ENCODE measurements around the gene MARCHF9.

GRCh38 chr12:57741844-57742738 lies 12.8 kb upstream of the MARCHF9 start:
- TF ChIP-seq CTCF (IDR thresholded peaks at IDR 0.05 in 2 of 3, conservative IDR thresholded peaks at IDR 0.05 in 1 of 3; ENCODE audit: borderline replicate concordance in 1 of 3, insufficient read depth in 1 of 3, low read depth in 2 of 3, low read length in 2 of 3) = peak; percentile 47 to 71 (median 70); a peak in 5 of 6 replicates
- no peak for TF ChIP-seq REST (IDR thresholded peaks at IDR 0.05; ENCODE audit: low read depth)
- TF ChIP-seq POLR2A (IDR thresholded peaks at IDR 0.05; ENCODE audit: borderline replicate concordance, extremely low read depth, insufficient read depth, insufficient read length) = peak; percentile 63

All from HCT116 (cell line).